ENCODE results near the gene IGF2R.

The IGF2R gene

DNA sequence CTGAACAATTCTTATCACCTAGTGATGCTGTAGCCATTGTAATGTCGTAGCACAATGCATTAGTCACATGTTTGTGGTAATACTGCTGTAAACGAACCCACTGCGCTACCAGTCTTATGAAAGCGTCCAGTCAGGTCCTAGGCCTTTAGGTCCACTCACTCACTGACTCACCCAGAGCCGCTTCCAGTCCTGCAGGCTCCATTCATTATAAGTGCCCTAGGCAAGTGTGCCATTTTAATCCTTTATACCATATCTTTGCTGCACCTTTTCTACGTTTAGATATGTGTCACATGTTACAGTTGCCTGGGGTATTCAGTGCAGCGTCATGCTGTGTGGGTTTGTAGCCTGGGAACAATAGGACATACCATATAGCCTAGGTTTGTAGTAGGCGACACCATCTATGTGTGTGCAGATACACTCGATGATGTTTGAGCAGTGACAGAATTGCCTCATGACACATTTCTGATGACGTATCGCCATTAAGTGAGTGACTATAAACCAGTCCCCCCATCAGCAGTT lies 15.4 kb downstream of the IGF2R start:
- no peak overlapping the region for H3K4me3 ChIP-seq (ENCODE audit: low read depth, low read length)
- TF ChIP-seq, protein P1, sequence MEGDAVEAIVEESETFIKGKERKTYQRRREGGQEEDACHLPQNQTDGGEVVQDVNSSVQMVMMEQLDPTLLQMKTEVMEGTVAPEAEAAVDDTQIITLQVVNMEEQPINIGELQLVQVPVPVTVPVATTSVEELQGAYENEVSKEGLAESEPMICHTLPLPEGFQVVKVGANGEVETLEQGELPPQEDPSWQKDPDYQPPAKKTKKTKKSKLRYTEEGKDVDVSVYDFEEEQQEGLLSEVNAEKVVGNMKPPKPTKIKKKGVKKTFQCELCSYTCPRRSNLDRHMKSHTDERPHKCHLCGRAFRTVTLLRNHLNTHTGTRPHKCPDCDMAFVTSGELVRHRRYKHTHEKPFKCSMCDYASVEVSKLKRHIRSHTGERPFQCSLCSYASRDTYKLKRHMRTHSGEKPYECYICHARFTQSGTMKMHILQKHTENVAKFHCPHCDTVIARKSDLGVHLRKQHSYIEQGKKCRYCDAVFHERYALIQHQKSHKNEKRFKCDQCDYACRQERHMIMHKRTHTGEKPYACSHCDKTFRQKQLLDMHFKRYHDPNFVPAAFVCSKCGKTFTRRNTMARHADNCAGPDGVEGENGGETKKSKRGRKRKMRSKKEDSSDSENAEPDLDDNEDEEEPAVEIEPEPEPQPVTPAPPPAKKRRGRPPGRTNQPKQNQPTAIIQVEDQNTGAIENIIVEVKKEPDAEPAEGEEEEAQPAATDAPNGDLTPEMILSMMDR (conservative IDR thresholded peaks at IDR 0.05; ENCODE audit: low read depth, low read length), result no peak
- DNase-seq (ENCODE audit: low read depth), result peak; percentile 92

DNA sequence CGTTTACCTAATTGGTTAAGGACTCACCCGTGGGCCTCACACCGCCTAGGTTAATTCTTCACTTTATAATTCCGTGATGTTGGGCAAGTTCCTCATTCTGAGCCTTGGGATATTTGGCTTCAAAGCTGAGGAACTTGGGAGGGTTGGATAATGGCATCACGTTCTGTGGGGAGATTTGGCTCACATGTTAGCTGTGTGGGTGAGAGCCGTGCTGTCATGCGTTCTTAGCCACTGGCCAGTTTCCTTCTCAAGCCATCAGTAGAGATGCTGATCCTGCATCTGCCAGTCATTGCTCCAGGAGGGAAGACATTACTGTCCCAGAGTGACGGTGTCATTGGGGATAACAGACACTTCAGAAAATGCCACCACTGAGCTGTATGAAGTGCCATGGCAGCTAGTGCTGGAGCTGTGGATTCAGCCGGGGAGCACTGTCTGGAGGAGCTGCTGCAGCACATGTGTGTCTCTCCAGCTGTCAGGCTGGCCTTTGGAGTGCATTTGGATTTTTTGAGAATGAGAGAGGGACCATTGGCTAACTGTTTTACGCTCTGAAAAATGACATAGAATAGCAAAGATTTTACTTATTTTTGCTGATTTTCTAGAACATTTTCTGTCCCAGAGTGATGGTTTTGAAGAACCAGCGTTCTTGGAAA lies 16.5 kb downstream of the IGF2R start:
- H3K4me3 ChIP-seq (ENCODE audit: low read depth, low read length), result no peak overlapping the region
- DNase-seq (ENCODE audit: low read depth), result no peak
- TF ChIP-seq, protein P1 (conservative IDR thresholded peaks at IDR 0.05; ENCODE audit: low read depth, low read length), result no peak

DNA sequence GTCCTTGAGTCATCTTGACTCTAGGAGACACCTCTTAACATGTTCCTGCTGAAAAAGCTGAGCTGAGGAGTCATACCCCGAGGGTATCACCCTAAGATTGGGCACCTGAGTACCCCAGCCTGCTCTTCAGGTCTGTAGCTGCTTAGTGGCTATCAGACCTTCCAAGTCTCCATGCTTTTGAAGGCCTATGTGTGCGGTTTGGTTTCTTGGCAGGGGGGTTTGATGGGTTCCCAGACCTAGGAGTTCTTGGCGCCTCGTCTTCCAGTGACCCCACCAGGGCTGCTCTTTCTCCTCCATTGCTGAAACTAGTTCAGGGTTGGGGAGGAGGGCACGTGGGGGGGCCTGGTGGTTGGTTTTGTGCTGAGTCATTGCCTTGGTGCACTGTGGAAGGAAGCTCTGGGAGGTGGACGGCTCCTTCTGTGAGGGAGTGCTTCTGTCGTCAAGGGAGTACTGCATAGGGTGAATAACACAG lies 20.1 kb downstream of the IGF2R start:
- DNase-seq (ENCODE audit: low read depth), result peak; percentile 70
- H3K4me3 ChIP-seq (ENCODE audit: low read depth, low read length), result no peak overlapping the region
- TF ChIP-seq, protein P1 (conservative IDR thresholded peaks at IDR 0.05; ENCODE audit: low read depth, low read length), result no peak

DNA sequence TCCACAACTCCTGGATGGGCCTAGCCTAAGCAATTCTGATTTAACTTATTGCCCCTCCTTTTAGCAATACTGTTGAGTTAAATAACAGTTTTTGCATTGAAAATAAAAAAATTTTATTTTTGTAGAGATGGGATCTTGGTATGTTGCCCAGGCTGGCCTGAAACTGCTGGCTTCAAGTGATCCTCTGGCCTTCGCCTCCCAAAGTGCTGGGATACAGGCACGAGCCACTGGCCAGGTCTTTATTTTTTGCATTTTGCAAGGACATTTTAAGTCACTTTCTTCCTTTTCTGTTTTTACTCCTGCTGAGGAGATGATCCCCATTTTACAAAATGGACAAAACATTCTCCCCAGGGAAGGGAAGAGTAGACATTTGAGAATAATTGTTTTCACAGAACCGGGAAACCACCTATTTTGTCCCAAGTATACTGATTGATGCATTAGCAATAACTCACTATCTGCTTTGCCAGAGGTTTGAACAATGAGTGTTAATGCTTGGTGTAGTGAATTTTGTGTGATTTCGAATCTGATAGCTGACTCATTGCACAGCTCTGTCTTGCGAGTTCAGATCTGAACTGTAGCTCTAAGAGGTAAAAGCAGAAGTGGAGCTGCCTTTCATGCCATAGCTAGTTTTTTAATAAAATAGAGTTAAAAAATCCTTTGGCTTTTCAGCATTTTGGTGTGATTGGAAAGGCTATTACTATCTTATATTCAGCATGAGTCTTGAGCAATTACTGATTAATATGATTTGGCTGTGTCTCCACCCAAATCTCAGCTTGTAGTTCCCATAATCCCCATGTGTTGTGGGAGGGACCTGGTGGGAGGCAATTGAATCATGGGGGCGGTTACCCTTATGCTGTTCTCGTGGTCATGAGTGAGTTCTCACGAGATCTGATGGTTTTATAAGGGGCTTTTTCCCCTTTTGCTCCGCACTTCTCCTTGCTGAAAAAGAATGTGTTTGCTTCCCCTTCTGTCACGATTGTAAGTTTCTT lies 20.9 kb downstream of the IGF2R start:
- DNase-seq (ENCODE audit: low read depth), result no peak
- no peak overlapping the region for H3K4me3 ChIP-seq (ENCODE audit: low read depth, low read length)
- TF ChIP-seq, protein P1 (conservative IDR thresholded peaks at IDR 0.05; ENCODE audit: low read depth, low read length), result no peak

DNA sequence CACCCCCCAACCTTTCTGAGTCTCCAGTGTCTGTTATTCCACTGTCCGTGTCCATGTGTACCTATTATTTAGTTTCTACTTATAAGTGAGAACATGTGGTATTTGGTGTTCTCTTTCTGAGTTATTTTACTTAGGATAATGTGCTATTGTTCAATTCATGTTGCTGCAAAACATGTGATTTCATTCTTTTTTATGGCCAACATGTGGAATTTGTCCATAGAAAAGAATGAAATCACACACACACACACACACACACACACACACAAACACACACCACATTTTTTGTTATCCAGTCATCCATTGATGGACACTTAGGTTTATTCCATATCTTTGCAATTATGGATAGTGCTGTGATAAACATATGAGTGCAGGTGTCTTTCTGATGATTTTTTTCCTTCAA lies 23.5 kb downstream of the IGF2R start:
- TF ChIP-seq, protein P1 (conservative IDR thresholded peaks at IDR 0.05; ENCODE audit: low read depth, low read length), result no peak
- DNase-seq (ENCODE audit: low read depth), result no peak
- H3K4me3 ChIP-seq (ENCODE audit: low read depth, low read length), result no peak overlapping the region

DNA sequence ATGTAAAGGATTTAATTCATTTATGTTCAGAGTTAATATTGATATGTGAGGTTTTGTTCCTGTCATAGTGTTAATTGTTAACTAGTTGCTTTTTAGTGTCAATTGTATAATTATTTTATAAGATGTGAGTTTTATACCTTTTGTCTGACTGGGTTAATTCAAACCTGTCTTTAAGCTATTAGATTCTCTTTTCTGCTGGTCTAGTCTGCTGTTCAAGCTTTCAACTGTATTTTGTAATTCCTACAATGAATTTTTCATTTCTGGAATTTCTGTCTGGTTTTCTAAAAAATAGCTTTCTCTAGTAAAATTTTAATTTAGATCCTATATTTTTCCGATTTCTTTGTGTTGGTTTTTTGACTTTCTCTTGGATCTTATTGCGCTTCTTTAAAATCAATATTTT lies 26.5 kb downstream of the IGF2R start:
- TF ChIP-seq, protein P1 (conservative IDR thresholded peaks at IDR 0.05; ENCODE audit: low read depth, low read length), result no peak
- no peak for DNase-seq (ENCODE audit: low read depth)
- no peak overlapping the region for H3K4me3 ChIP-seq (ENCODE audit: low read depth, low read length)

Data from choroid plexus epithelial cell (primary cell).